ENCODE measurements around the gene ADGRD1.

ADGRD1 gene

GRCh38 chr12:131047789-131048610, 94.3 kb downstream of the ADGRD1 start:
- Histone ChIP-seq H3K4me3 (ENCODE audit: low read length in 2 of 2) (no peak overlapping the region), H3K27ac (ENCODE audit: low read depth in 2 of 2, low read length in 2 of 2) (no peak overlapping the region), H3K36me3 (ENCODE audit: control insufficient read depth in 2 of 2, insufficient read depth in 2 of 2, low read length in 2 of 2) (no peaks in the 10 kb centered on the region)

GRCh38 chr12:131048611-131048990, 94.9 kb downstream of the ADGRD1 start:
- no peaks in the 10 kb centered on the region for H3K36me3 ChIP-seq (ENCODE audit: control insufficient read depth in 2 of 2, insufficient read depth in 2 of 2, low read length in 2 of 2)
- no peaks in the 10 kb centered on the region for H3K27me3 ChIP-seq (ENCODE audit: control insufficient read depth in 2 of 2, insufficient read depth in 2 of 2, low read length in 2 of 2)
- no peaks in the 10 kb centered on the region for H3K9me3 ChIP-seq (ENCODE audit: control insufficient read depth in 2 of 2, low read length in 2 of 2)
- H3K27ac ChIP-seq (ENCODE audit: low read depth in 2 of 2, low read length in 2 of 2), result no peak overlapping the region
- no peak overlapping the region for H3K4me3 ChIP-seq (ENCODE audit: low read length in 2 of 2)
- no peak overlapping the region for H3K9ac ChIP-seq (ENCODE audit: low read depth in 1 of 2, low read length in 2 of 2)
- H3K4me1 ChIP-seq (ENCODE audit: control insufficient read depth in 2 of 2, insufficient read depth in 2 of 2, low read length in 2 of 2), result no peaks in the 10 kb centered on the region

More at GRCh38 chr12:131047789-131048610, 94.3 kb downstream of the ADGRD1 start:
- no peaks in the 10 kb centered on the region for H3K4me1 ChIP-seq (ENCODE audit: control insufficient read depth in 2 of 2, insufficient read depth in 2 of 2, low read length in 2 of 2)
- H3K27me3 ChIP-seq (ENCODE audit: control insufficient read depth in 2 of 2, insufficient read depth in 2 of 2, low read length in 2 of 2), result no peaks in the 10 kb centered on the region
- no peaks in the 10 kb centered on the region for H3K9me3 ChIP-seq (ENCODE audit: control insufficient read depth in 2 of 2, low read length in 2 of 2)
- H3K9ac ChIP-seq (ENCODE audit: low read depth in 1 of 2, low read length in 2 of 2), result no peak overlapping the region

- Histone ChIP-seq H3K4me3 (ENCODE audit: low read length in 2 of 2) (no peak overlapping the region), H3K36me3 (ENCODE audit: control insufficient read depth in 2 of 2, insufficient read depth in 2 of 2, low read length in 2 of 2) (no peaks in the 10 kb centered on the region), H3K27ac (ENCODE audit: low read depth in 2 of 2, low read length in 2 of 2) (no peak overlapping the region), H3K27me3 (ENCODE audit: control insufficient read depth in 2 of 2, insufficient read depth in 2 of 2, low read length in 2 of 2) (no peaks in the 10 kb centered on the region), H3K9me3 (ENCODE audit: control insufficient read depth in 2 of 2, low read length in 2 of 2) (no peaks in the 10 kb centered on the region), H3K9ac (ENCODE audit: low read depth in 1 of 2, low read length in 2 of 2) (no peak overlapping the region), H3K4me1 (ENCODE audit: control insufficient read depth in 2 of 2, insufficient read depth in 2 of 2, low read length in 2 of 2) (no peaks in the 10 kb centered on the region)
These were observed 95.3 kb downstream of the ADGRD1 start for GRCh38 chr12:131049002-131049401.

GRCh38 chr12:131049549-131050339, 96.0 kb downstream of the ADGRD1 start:
- Histone ChIP-seq H3K27ac (ENCODE audit: low read depth in 2 of 2, low read length in 2 of 2) (no peak overlapping the region), H3K4me3 (ENCODE audit: low read length in 2 of 2) (no peak overlapping the region), H3K4me1 (ENCODE audit: control insufficient read depth in 2 of 2, insufficient read depth in 2 of 2, low read length in 2 of 2) (no peaks in the 10 kb centered on the region), H3K9me3 (ENCODE audit: control insufficient read depth in 2 of 2, low read length in 2 of 2) (no peaks in the 10 kb centered on the region), H3K36me3 (ENCODE audit: control insufficient read depth in 2 of 2, insufficient read depth in 2 of 2, low read length in 2 of 2) (no peaks in the 10 kb centered on the region), H3K27me3 (ENCODE audit: control insufficient read depth in 2 of 2, insufficient read depth in 2 of 2, low read length in 2 of 2) (no peaks in the 10 kb centered on the region), H3K9ac (ENCODE audit: low read depth in 1 of 2, low read length in 2 of 2) (no peak overlapping the region)

GRCh38 chr12:131050463-131051154, 96.9 kb downstream of the ADGRD1 start:
- H3K27ac ChIP-seq (ENCODE audit: low read depth in 2 of 2, low read length in 2 of 2), result no peak overlapping the region
- H3K4me3 ChIP-seq (ENCODE audit: low read length in 2 of 2), result no peak overlapping the region
- no peaks in the 10 kb centered on the region for H3K27me3 ChIP-seq (ENCODE audit: control insufficient read depth in 2 of 2, insufficient read depth in 2 of 2, low read length in 2 of 2)
- H3K9ac ChIP-seq (ENCODE audit: low read depth in 1 of 2, low read length in 2 of 2), result no peak overlapping the region
- no peaks in the 10 kb centered on the region for H3K4me1 ChIP-seq (ENCODE audit: control insufficient read depth in 2 of 2, insufficient read depth in 2 of 2, low read length in 2 of 2)
- no peaks in the 10 kb centered on the region for H3K9me3 ChIP-seq (ENCODE audit: control insufficient read depth in 2 of 2, low read length in 2 of 2)
- H3K36me3 ChIP-seq (ENCODE audit: control insufficient read depth in 2 of 2, insufficient read depth in 2 of 2, low read length in 2 of 2), result no peaks in the 10 kb centered on the region

- no peaks in the 10 kb centered on the region for H3K4me1 ChIP-seq (ENCODE audit: control insufficient read depth in 2 of 2, insufficient read depth in 2 of 2, low read length in 2 of 2)
- H3K27me3 ChIP-seq (ENCODE audit: control insufficient read depth in 2 of 2, insufficient read depth in 2 of 2, low read length in 2 of 2), result no peaks in the 10 kb centered on the region
- H3K4me3 ChIP-seq (ENCODE audit: low read length in 2 of 2), result no peak overlapping the region
- H3K27ac ChIP-seq (ENCODE audit: low read depth in 2 of 2, low read length in 2 of 2), result no peak overlapping the region
- no peaks in the 10 kb centered on the region for H3K9me3 ChIP-seq (ENCODE audit: control insufficient read depth in 2 of 2, low read length in 2 of 2)
- no peak overlapping the region for H3K9ac ChIP-seq (ENCODE audit: low read depth in 1 of 2, low read length in 2 of 2)
- no peaks in the 10 kb centered on the region for H3K36me3 ChIP-seq (ENCODE audit: control insufficient read depth in 2 of 2, insufficient read depth in 2 of 2, low read length in 2 of 2)
These were observed 97.4 kb downstream of the ADGRD1 start for GRCh38 chr12:131051155-131051473.

- Histone ChIP-seq H3K9me3 (ENCODE audit: control insufficient read depth in 2 of 2, low read length in 2 of 2) (no peaks in the 10 kb centered on the region), H3K27me3 (ENCODE audit: control insufficient read depth in 2 of 2, insufficient read depth in 2 of 2, low read length in 2 of 2) (no peaks in the 10 kb centered on the region), H3K9ac (ENCODE audit: low read depth in 1 of 2, low read length in 2 of 2) (no peak overlapping the region), H3K4me3 (ENCODE audit: low read length in 2 of 2) (no peak overlapping the region), H3K27ac (ENCODE audit: low read depth in 2 of 2, low read length in 2 of 2) (no peak overlapping the region), H3K4me1 (ENCODE audit: control insufficient read depth in 2 of 2, insufficient read depth in 2 of 2, low read length in 2 of 2) (no peaks in the 10 kb centered on the region), H3K36me3 (ENCODE audit: control insufficient read depth in 2 of 2, insufficient read depth in 2 of 2, low read length in 2 of 2) (no peaks in the 10 kb centered on the region)
These were observed 98.5 kb downstream of the ADGRD1 start for GRCh38 chr12:131052063-131052781.

GRCh38 chr12:131052929-131053328, 99.2 kb downstream of the ADGRD1 start:
- Histone ChIP-seq H3K4me1 (ENCODE audit: control insufficient read depth in 2 of 2, insufficient read depth in 2 of 2, low read length in 2 of 2) (no peaks in the 10 kb centered on the region), H3K27me3 (ENCODE audit: control insufficient read depth in 2 of 2, insufficient read depth in 2 of 2, low read length in 2 of 2) (no peaks in the 10 kb centered on the region), H3K9me3 (ENCODE audit: control insufficient read depth in 2 of 2, low read length in 2 of 2) (no peaks in the 10 kb centered on the region), H3K4me3 (ENCODE audit: low read length in 2 of 2) (no peak overlapping the region), H3K9ac (ENCODE audit: low read depth in 1 of 2, low read length in 2 of 2) (no peak overlapping the region), H3K36me3 (ENCODE audit: control insufficient read depth in 2 of 2, insufficient read depth in 2 of 2, low read length in 2 of 2) (no peaks in the 10 kb centered on the region), H3K27ac (ENCODE audit: low read depth in 2 of 2, low read length in 2 of 2) (no peak overlapping the region)

GRCh38 chr12:131053567-131053966, 99.9 kb downstream of the ADGRD1 start:
- Histone ChIP-seq H3K4me3 (ENCODE audit: low read length in 2 of 2) (no peak overlapping the region), H3K27me3 (ENCODE audit: control insufficient read depth in 2 of 2, insufficient read depth in 2 of 2, low read length in 2 of 2) (no peaks in the 10 kb centered on the region), H3K9ac (ENCODE audit: low read depth in 1 of 2, low read length in 2 of 2) (no peak overlapping the region), H3K27ac (ENCODE audit: low read depth in 2 of 2, low read length in 2 of 2) (no peak overlapping the region), H3K36me3 (ENCODE audit: control insufficient read depth in 2 of 2, insufficient read depth in 2 of 2, low read length in 2 of 2) (no peaks in the 10 kb centered on the region), H3K9me3 (ENCODE audit: control insufficient read depth in 2 of 2, low read length in 2 of 2) (no peaks in the 10 kb centered on the region), H3K4me1 (ENCODE audit: control insufficient read depth in 2 of 2, insufficient read depth in 2 of 2, low read length in 2 of 2) (no peaks in the 10 kb centered on the region)
